K562 (cell line): ENCODE data around the gene GNAI1. TPM values are rescaled to one million over a fixed set of nuclear protein-coding genes. Genes with fewer than 3 reads are reported as not detected.

ENCODE experiments used
- ATAC-seq: fragments of 200-7000 bp; cut with Tn5 transposase; 3 replicates; pipeline ENCODE4 v1.9.1; 2020; ENCODE audit warnings: moderate library complexity
- BruUV-seq: library from RNA; stranded (reverse); fragments of 400-500 nt; replicated peaks from 2 replicates; lab custom pipeline; 2021; lab: Mats Ljungman, UMichigan
- CTCF ChIA-PET: fragments of 300-600 bp; formaldehyde crosslinking; extraction: SDS; loops from one replicate; lab custom pipeline; 2021; ENCODE audit warnings: low intra/inter-chr PET ratio; lab: Yijun Ruan, JAX
- POLR2A ChIA-PET: fragments of 300-600, 350-650 bp; sonication (Branson Sonifier 250); formaldehyde crosslinking; extraction: SDS; loops from one replicate; lab custom pipeline; 2021; ENCODE audit warnings: antibody characterized with exemption, inconsistent platforms; lab: Yijun Ruan, JAX
- DNase-seq, 4 experiments: peaks; one replicate each; pipeline versions ENCODE4 v3.0.0 to v3.0.0-alpha.2; 2011 to 2018; ENCODE audit warnings: low spot score in 3 of 4, mixed read lengths in 3 of 4; ENCODE audit errors: extremely low read depth in 1 of 4
- FAIRE-seq: peaks from 2 replicates; lab custom pipeline; 2011; peaks lifted over from hg19 to GRCh38; lab: Jason Lieb, UNC
- H2AFZ ChIP-seq: 2 replicates; pipeline ENCODE4 v1.6.0; 2011; ENCODE audit warnings: low read depth, low read length, control low read depth, inconsistent platforms
- H3K27ac ChIP-seq: fragments of 200-600 bp; 3 replicates; pipeline ENCODE4 v1.8.0; 2011; ENCODE audit warnings: low read depth, mild to moderate bottlenecking, control low read depth, inconsistent platforms, low read length, moderate library complexity, mixed read lengths; ENCODE audit errors: extremely low read depth
- H3K27me3 ChIP-seq, 2 experiments: fragments of 300-600 bp in 1 of 2; 2 replicates in 1 of 2; 3 replicates in 1 of 2; pipeline versions ENCODE4 v1.6.0 to v1.8.0; 2011; ENCODE audit warnings: inconsistent platforms in 2 of 2, low read length in 2 of 2, mild to moderate bottlenecking in 1 of 2, mixed read lengths in 1 of 2, moderate library complexity in 1 of 2; ENCODE audit not compliant: control insufficient read depth in 2 of 2, insufficient read depth in 2 of 2
- H3K36me3 ChIP-seq: fragments of 300-600 bp; 3 replicates; pipeline ENCODE4 v1.8.0; 2011; ENCODE audit warnings: mild to moderate bottlenecking, low read length, inconsistent platforms; ENCODE audit not compliant: control insufficient read depth, insufficient read depth
- H3K4me1 ChIP-seq, 2 experiments: fragments of 200-600 bp in 1 of 2; replicated peaks in 1 of 2; 2 replicates in 1 of 2; 3 replicates in 1 of 2; pipeline versions ENCODE4 v1.5.1 to v1.8.0; 2011; ENCODE audit warnings: inconsistent platforms in 2 of 2, low read length in 2 of 2, mild to moderate bottlenecking in 1 of 2, mixed read lengths in 1 of 2, moderate library complexity in 1 of 2; ENCODE audit not compliant: control insufficient read depth in 2 of 2, insufficient read depth in 2 of 2
- H3K4me2 ChIP-seq: 2 replicates; pipeline ENCODE4 v1.6.1; 2011; ENCODE audit warnings: low read length, control low read depth, inconsistent platforms, mixed read lengths; ENCODE audit not compliant: insufficient read depth
- H3K4me3 ChIP-seq: fragments of 200-600 bp; sonication (generic), shearing (Covaris generic); 2 replicates; pipeline ENCODE4 v1.5.1; 2016; ENCODE audit warnings: control low read depth, inconsistent platforms
- H3K79me2 ChIP-seq: fragments of 200-600 bp; 3 replicates; pipeline ENCODE4 v1.8.0; 2011; ENCODE audit warnings: low read length, inconsistent platforms; ENCODE audit not compliant: control insufficient read depth, insufficient read depth
- H3K9ac ChIP-seq, 2 experiments: 2 replicates each; pipeline versions ENCODE4 v1.6.0 to v1.6.1; 2011; ENCODE audit warnings: low read depth in 2 of 2, low read length in 2 of 2, control low read depth in 1 of 2, inconsistent platforms in 1 of 2, mild to moderate bottlenecking in 1 of 2, mixed read lengths in 1 of 2; ENCODE audit not compliant: insufficient read depth in 1 of 2
- H3K9me1 ChIP-seq: one replicate; pipeline ENCODE4 v1.6.0; 2011; ENCODE audit warnings: inconsistent platforms, mild to moderate bottlenecking, low read length, moderate library complexity; ENCODE audit not compliant: control insufficient read depth, insufficient read depth
- H3K9me3 ChIP-seq: replicated peaks from 2 replicates; pipeline ENCODE4 v1.5.1; 2011; ENCODE audit warnings: low read depth, low read length, inconsistent platforms; ENCODE audit not compliant: control insufficient read depth, insufficient read depth
- H4K20me1 ChIP-seq: replicated peaks from 2 replicates; pipeline ENCODE4 v1.6.1; 2011; ENCODE audit warnings: low read length, inconsistent platforms, mixed read lengths; ENCODE audit not compliant: control insufficient read depth, insufficient read depth
- CC2D1A ChIP-seq: fragments of 450-650 bp; IDR thresholded peaks from 2 replicates; pipeline ENCODE4 v1.6.1; 2017; ENCODE audit warnings: mild to moderate bottlenecking
- CXXC5 ChIP-seq: fragments of 250-450 bp; sonication (Bioruptor Pico); IDR thresholded peaks from 2 replicates; pipeline ENCODE4 v1.8.0; 2022; ENCODE audit warnings: inconsistent platforms, mild to moderate bottlenecking, moderate library complexity
- MGA ChIP-seq: fragments of 450-650 bp; IDR thresholded peaks from 2 replicates; pipeline ENCODE4 v1.6.1; 2016; ENCODE audit warnings: mild to moderate bottlenecking, moderate library complexity
- STAT5A ChIP-seq: IDR thresholded peaks from 2 replicates; pipeline ENCODE4 v1.6.1; 2012; ENCODE audit warnings: low read length, inconsistent platforms, borderline replicate concordance
- in situ Hi-C: fragments of 300-500 bp; cut with MboI; formaldehyde crosslinking; loops from 4 replicates; pipeline ENCODE4 v1.15.0; 2018; ENCODE audit warnings: inconsistent platforms, mixed read lengths
- intact Hi-C: fragments of 100-400 bp; cut with micrococcal nuclease; formaldehyde crosslinking; loops from 2 replicates; pipeline ENCODE4 v1.14.2; 2022
- polyA plus RNA-seq, 8 experiments: library from polyadenylated mRNA; depleted of rRNA in 4 of 8; stranded (reverse) in 5 of 8; unstranded in 3 of 8; fragments of >200 nt; fragmentation: Nextera tagmentation in 2 of 8; fragmentation: Illumina TruSeq in 1 of 8; extraction: Ambion mirVana in 2 of 8; extraction: Trizol in 1 of 8; gene quantifications; 2 replicates each; pipeline versions ENCODE4 v1.2.1 to v1.2.3, GENCODE V29; 2011 to 2014; ENCODE audit warnings: inconsistent platforms in 1 of 8, missing spikeins in 1 of 8
- total RNA-seq, 7 experiments: library from RNA; depleted of rRNA in 6 of 7; stranded (reverse); fragments of >200 nt in 6 of 7; fragmentation: Illumina TruSeq in 2 of 7; extraction: Trizol in 2 of 7; gene quantifications; 2 replicates each; pipeline versions ENCODE4 v1.2.1 to v1.2.3, GENCODE V29; 2011 to 2021; ENCODE audit warnings: low replicate concordance in 1 of 7
- TF ChIP-seq, protein P1 (sequence below): fragments of 200-400 bp; formaldehyde crosslinking; IDR thresholded peaks from 2 replicates; pipeline ENCODE4 v1.6.1; 2017; ENCODE audit warnings: mild to moderate bottlenecking, low read depth, low read length, moderate library complexity
- TF ChIP-seq, protein P2 (sequence below): fragments of 450-650 bp; IDR thresholded peaks from 2 replicates; pipeline ENCODE4 v1.6.1; 2016

The GNAI1 gene
- total and polyA plus RNA-seq, 9 of the 15 experiments (the other 6 are each of a cell fraction or from before 2014, with no cell fraction given) = 0.03 to 0.13 (median 0.08) TPM; not detected in 6

DNA sequence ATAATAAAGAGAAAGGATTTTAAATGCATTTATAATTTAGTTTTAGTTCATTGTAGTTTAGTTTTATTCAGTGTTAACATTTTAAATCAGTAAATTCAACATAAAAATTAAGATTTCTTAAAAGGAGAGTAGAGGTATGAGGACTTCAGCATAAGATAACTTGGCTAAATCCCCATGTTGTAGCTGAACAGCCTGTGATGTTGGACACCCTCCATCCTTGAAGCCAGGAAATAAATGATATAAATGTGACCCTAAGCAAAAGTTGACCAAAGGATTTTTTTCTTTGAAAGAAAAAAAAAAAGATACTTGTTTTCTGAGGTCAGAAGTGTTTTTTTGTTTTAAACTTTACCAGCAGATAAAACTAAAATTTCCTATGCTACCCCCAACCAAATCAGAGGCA lies 48.7 kb downstream of the GNAI1 start:
- Histone ChIP-seq H2AFZ (no peak overlapping the region), H3K36me3 (no peaks in the 10 kb centered on the region), H3K79me2 (no peaks in the 10 kb centered on the region), H3K9me1 (no peaks in the 10 kb centered on the region), H3K4me2 (no peak overlapping the region), H4K20me1 (no peaks in the 10 kb centered on the region), H3K9me3 (no peaks in the 10 kb centered on the region), H3K4me3 (no peak overlapping the region), H3K9ac (no peak overlapping the region), H3K27me3 (no peaks in the 10 kb centered on the region), H3K4me1 (no peaks in the 10 kb centered on the region), H3K27ac (no peak overlapping the region)
- no peak for ATAC-seq
- FAIRE-seq = no peak
- in situ Hi-C loops = no loop called here
- ChIA-PET POLR2A (no interaction called here), CTCF (no interaction called here)
- no peak for DNase-seq
- BruUV-seq = no TSS peak
- intact Hi-C loops = no loop called here
- TF ChIP-seq, protein P1, sequence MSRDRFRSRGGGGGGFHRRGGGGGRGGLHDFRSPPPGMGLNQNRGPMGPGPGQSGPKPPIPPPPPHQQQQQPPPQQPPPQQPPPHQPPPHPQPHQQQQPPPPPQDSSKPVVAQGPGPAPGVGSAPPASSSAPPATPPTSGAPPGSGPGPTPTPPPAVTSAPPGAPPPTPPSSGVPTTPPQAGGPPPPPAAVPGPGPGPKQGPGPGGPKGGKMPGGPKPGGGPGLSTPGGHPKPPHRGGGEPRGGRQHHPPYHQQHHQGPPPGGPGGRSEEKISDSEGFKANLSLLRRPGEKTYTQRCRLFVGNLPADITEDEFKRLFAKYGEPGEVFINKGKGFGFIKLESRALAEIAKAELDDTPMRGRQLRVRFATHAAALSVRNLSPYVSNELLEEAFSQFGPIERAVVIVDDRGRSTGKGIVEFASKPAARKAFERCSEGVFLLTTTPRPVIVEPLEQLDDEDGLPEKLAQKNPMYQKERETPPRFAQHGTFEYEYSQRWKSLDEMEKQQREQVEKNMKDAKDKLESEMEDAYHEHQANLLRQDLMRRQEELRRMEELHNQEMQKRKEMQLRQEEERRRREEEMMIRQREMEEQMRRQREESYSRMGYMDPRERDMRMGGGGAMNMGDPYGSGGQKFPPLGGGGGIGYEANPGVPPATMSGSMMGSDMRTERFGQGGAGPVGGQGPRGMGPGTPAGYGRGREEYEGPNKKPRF = no peak
- no peak for TF ChIP-seq STAT5A
- no peak for TF ChIP-seq CC2D1A
- TF ChIP-seq, protein P2, sequence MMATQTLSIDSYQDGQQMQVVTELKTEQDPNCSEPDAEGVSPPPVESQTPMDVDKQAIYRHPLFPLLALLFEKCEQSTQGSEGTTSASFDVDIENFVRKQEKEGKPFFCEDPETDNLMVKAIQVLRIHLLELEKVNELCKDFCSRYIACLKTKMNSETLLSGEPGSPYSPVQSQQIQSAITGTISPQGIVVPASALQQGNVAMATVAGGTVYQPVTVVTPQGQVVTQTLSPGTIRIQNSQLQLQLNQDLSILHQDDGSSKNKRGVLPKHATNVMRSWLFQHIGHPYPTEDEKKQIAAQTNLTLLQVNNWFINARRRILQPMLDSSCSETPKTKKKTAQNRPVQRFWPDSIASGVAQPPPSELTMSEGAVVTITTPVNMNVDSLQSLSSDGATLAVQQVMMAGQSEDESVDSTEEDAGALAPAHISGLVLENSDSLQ = no peak
- no peak for TF ChIP-seq MGA
- no peak for TF ChIP-seq CXXC5 (CRISPR knock-in tag)
